ENCODE measurements around the gene BOLL.

- no peak for TF ChIP-seq CTCF (conservative IDR thresholded peaks at IDR 0.05; ENCODE audit: low read length)
- TF ChIP-seq EZH2phosphoT487 (IDR thresholded peaks at IDR 0.05; ENCODE audit: borderline replicate concordance, low read depth, low read length), result no peak
Observed at GRCh38 chr2:197822333-197822732, 37.2 kb upstream of the BOLL start.

Measured in OCI-LY7 (cell line).